Vagina (tissue), 2 donors: ENCODE data around the gene DSCAML1.

Source experiments
- CTCF ChIP-seq, 3 experiments: fragments of 450-650 bp in 2 of 3; fragments of 200-600 bp in 1 of 3; sonication (generic) in 1 of 3; IDR thresholded peaks; one replicate each; pipeline ENCODE4 v1.5.1; 2017 to 2019; ENCODE audit warnings: antibody characterized with exemption in 3 of 3, mild to moderate bottlenecking in 2 of 3, moderate library complexity in 2 of 3
- POLR2A ChIP-seq, 2 donors: fragments of 450-650 bp; IDR thresholded peaks; one replicate each; pipeline ENCODE4 v1.6.1; 2017; ENCODE audit warnings: antibody characterized with exemption in 2 of 2, mild to moderate bottlenecking in 2 of 2, moderate library complexity in 2 of 2
- POLR2AphosphoS5 ChIP-seq, 2 donors: sonication (generic); formaldehyde crosslinking; IDR thresholded peaks; one replicate each; pipeline ENCODE4 v1.9.0; 2017; ENCODE audit warnings: antibody characterized with exemption in 2 of 2, mild to moderate bottlenecking in 2 of 2, low read depth in 1 of 2; ENCODE audit not compliant: insufficient read depth in 1 of 2

GRCh38 chr11:117538263-117539135 is 258.5 kb downstream of the DSCAML1 start:
- TF ChIP-seq CTCF (IDR thresholded peaks at IDR 0.05): no peak
- no peak for TF ChIP-seq POLR2A (IDR thresholded peaks at IDR 0.05)
- no peak for TF ChIP-seq POLR2AphosphoS5 (IDR thresholded peaks at IDR 0.05; ENCODE audit: insufficient read depth in 1 of 2, low read depth in 1 of 2)
